ENCODE data around the gene KIAA1217. TPM values are rescaled to one million over a fixed set of nuclear protein-coding genes. Genes with fewer than 3 reads are reported as not detected.

KIAA1217 gene
- total and polyA plus RNA-seq, 2 experiments from 2014 or later = 13.3 to 23.1 TPM

DNA sequence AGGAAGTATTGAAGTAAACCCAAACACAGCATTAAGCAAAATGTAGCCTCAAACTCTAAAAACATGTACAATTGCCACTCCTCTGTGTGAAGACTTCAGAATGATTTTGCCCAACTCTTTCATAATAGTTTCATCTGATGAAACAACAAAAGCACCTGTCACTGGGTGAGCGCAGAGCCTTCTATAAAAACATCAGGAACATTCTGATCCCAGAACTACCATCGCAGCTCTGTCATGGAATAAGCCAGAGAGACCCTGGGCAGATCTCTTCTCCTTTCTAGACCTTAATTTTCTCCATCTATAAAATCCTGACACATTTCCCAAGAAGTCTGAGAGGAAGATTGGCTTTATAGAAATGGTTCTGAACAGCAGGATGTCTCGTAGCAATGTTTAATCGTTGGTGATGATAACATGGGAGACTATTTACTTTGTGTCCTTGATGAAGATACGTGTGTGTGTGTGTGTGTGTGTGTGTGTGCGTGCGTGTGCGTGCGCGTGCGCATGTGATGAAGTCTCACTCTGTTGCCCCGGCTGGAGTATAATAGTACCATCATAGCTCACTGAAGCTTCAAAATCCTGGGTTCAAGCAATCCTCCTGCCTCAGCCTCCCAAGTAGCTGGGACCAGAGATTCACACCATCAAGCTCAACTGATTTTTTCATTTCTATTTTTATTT is 198.0 kb downstream of the KIAA1217 start:
- no peak overlapping the region for H3K27ac ChIP-seq
- H3K4me1 ChIP-seq (ENCODE audit: low read depth) = no peaks in the 10 kb centered on the region
- no peak for DNase-seq (ENCODE audit: low read depth in 1 of 2, low spot score in 1 of 2)

DNA sequence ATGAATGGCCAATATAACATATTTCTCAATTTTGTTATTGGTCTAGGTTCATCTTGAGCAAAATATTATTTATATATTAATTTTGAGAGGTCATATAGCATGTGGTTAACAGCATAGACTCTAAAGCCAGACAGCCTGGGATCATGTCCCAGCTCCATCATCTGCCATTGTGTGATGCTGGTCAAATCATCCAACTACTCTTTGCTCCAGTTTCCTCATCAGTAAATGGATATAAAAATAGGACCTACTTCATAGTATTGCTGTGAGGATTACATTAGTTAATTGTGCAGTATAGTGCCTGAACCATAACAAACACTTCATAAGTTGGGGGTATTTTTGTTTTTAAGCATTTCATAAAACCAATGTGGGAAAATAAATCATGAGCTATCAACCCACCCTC is 199.0 kb downstream of the KIAA1217 start:
- TF ChIP-seq, protein P1, sequence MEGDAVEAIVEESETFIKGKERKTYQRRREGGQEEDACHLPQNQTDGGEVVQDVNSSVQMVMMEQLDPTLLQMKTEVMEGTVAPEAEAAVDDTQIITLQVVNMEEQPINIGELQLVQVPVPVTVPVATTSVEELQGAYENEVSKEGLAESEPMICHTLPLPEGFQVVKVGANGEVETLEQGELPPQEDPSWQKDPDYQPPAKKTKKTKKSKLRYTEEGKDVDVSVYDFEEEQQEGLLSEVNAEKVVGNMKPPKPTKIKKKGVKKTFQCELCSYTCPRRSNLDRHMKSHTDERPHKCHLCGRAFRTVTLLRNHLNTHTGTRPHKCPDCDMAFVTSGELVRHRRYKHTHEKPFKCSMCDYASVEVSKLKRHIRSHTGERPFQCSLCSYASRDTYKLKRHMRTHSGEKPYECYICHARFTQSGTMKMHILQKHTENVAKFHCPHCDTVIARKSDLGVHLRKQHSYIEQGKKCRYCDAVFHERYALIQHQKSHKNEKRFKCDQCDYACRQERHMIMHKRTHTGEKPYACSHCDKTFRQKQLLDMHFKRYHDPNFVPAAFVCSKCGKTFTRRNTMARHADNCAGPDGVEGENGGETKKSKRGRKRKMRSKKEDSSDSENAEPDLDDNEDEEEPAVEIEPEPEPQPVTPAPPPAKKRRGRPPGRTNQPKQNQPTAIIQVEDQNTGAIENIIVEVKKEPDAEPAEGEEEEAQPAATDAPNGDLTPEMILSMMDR (IDR thresholded peaks at IDR 0.05; ENCODE audit: low read depth, low read length) = no peak
- no peaks in the 10 kb centered on the region for H3K9me3 ChIP-seq (ENCODE audit: low read depth)
- no peaks in the 10 kb centered on the region for H3K4me1 ChIP-seq (ENCODE audit: low read depth)
- no peak overlapping the region for H3K27ac ChIP-seq
- H3K27me3 ChIP-seq = no peaks in the 10 kb centered on the region
- no peak overlapping the region for H3K4me3 ChIP-seq
- H3K36me3 ChIP-seq = no peaks in the 10 kb centered on the region
- DNase-seq (ENCODE audit: low read depth in 1 of 2, low spot score in 1 of 2) = no peak

More for the DNA sequence above, 198.0 kb downstream of the KIAA1217 start:
- TF ChIP-seq, protein P1 (IDR thresholded peaks at IDR 0.05; ENCODE audit: low read depth, low read length) = no peak
- no peaks in the 10 kb centered on the region for H3K27me3 ChIP-seq
- H3K9me3 ChIP-seq (ENCODE audit: low read depth) = no peaks in the 10 kb centered on the region
- H3K36me3 ChIP-seq = no peaks in the 10 kb centered on the region
- no peak overlapping the region for H3K4me3 ChIP-seq

DNA sequence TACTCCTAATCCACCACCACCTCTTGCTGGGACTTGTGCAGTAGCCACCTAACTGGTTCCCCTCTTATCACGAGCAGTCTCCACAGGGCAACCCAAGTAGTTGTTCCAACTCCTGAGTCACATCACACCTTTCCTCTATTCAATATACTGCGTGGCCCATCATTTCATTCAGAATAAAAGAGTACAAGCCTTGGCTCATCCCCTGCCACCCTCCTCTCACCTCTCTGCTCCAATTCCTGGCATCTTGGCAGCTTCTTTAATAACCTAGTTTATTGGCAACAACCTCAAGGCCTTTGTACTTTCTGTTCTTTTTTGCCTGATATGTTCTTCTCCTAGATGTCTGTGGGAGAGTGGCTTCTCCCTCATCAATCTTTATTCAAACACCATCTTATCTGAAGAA is 199.4 kb downstream of the KIAA1217 start:
- Histone ChIP-seq H3K4me3 (no peak overlapping the region), H3K9me3 (ENCODE audit: low read depth) (no peaks in the 10 kb centered on the region), H3K27ac (no peak overlapping the region), H3K4me1 (ENCODE audit: low read depth) (no peaks in the 10 kb centered on the region), H3K36me3 (no peaks in the 10 kb centered on the region), H3K27me3 (no peaks in the 10 kb centered on the region)
- no peak for DNase-seq (ENCODE audit: low read depth in 1 of 2, low spot score in 1 of 2)
- TF ChIP-seq, protein P1 (IDR thresholded peaks at IDR 0.05; ENCODE audit: low read depth, low read length) = no peak

DNA sequence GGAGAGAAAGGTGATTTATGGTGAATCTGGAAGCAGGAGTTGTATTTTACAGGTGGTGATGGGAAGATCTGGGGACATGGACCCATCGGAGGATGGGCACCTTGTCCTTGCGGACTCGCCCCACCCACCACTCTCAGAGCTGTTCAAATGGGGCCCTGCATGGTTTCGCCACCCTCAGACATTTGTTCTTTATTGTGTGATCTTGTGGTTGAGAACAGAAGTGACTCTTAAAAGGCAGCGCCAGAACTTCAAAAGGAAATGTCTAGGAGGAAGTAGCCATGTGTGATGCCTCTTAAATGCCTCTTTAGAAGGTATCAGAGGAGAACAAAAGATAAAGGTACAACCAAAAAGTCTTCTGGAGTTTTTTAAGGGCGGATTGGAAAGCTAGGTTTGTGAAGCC is 205.7 kb downstream of the KIAA1217 start:
- H3K27me3 ChIP-seq = no peaks in the 10 kb centered on the region
- H3K4me1 ChIP-seq (ENCODE audit: low read depth) = no peaks in the 10 kb centered on the region
- no peak for DNase-seq (ENCODE audit: low read depth in 1 of 2, low spot score in 1 of 2)
- no peak overlapping the region for H3K4me3 ChIP-seq
- TF ChIP-seq, protein P1 (IDR thresholded peaks at IDR 0.05; ENCODE audit: low read depth, low read length) = no peak
- no peak overlapping the region for H3K27ac ChIP-seq
- H3K36me3 ChIP-seq = no peaks in the 10 kb centered on the region
- H3K9me3 ChIP-seq (ENCODE audit: low read depth) = no peaks in the 10 kb centered on the region

DNA sequence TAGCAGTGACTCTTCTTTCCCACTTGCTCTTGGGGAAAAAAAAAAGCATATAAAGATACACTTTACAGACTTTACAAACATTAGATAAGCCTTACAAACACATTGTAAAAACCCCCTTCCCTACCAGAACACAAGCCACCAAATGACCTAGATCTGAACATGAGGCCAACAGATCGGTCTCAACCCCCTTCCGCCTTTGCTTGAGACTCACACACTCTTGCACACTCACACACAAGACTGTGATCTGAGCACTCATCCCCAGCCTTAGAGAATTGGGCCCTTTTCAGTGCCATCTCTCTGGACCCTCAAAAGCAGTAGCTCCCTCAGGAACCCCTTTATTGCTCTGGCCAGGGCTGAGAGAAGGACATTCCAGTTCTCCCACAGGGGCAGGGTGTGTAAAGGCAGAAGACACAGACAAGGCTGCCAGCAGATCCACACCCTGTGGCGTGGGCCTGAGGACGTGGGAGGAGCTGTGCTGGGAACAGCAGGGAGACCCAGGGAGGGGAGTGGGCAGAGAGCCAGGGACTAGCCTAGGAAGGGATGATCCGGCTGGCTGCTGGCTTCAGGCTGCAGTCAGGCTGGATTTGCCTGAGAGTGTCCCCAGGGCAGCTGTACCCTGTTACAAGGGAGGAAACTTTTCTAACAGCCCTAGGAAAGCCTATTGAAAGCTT is 206.7 kb downstream of the KIAA1217 start:
- no peaks in the 10 kb centered on the region for H3K9me3 ChIP-seq (ENCODE audit: low read depth)
- no peak overlapping the region for H3K27ac ChIP-seq
- peak; percentile 29 to 77 for DNase-seq (ENCODE audit: low read depth in 1 of 2, low spot score in 1 of 2)
- H3K27me3 ChIP-seq = no peaks in the 10 kb centered on the region
- TF ChIP-seq, protein P1 (IDR thresholded peaks at IDR 0.05; ENCODE audit: low read depth, low read length) = no peak
- no peaks in the 10 kb centered on the region for H3K36me3 ChIP-seq
- H3K4me1 ChIP-seq (ENCODE audit: low read depth) = no peaks in the 10 kb centered on the region
- no peak overlapping the region for H3K4me3 ChIP-seq

All from cardiac muscle cell (in vitro differentiated cells and primary cell).